Pulmonary artery endothelial cell (primary cell): ENCODE measurements around the gene PCSK2. TPM values are rescaled to one million over a fixed set of nuclear protein-coding genes. Genes with fewer than 3 reads are reported as not detected.

Source experiments
- DNase-seq: peaks from one replicate; pipeline ENCODE4 v3.0.0-alpha.2; 2011; ENCODE audit warnings: low read depth, low spot score
- total RNA-seq: library from RNA; depleted of rRNA; stranded (reverse); fragments of >200 nt; gene quantifications from 2 replicates; pipeline ENCODE4 v1.2.3, GENCODE V29; 2014

The PCSK2 gene
- total RNA-seq, 1 donor from 2014 or later: not detected

- DNase-seq: no peak
These were observed 21.4 kb downstream of the PCSK2 start for GRCh38 chr20:17248224-17248623.

GRCh38 chr20:17262786-17263185, 35.9 kb downstream of the PCSK2 start:
- DNase-seq: no peak

GRCh38 chr20:17273717-17274116, 46.9 kb downstream of the PCSK2 start:
- DNase-seq: no peak

- no peak for DNase-seq
These were observed 49.3 kb downstream of the PCSK2 start for GRCh38 chr20:17276101-17276500.

- no peak for DNase-seq
These were observed 54.6 kb downstream of the PCSK2 start for GRCh38 chr20:17281478-17281877.

GRCh38 chr20:17282501-17282900, 55.7 kb downstream of the PCSK2 start:
- DNase-seq: no peak

GRCh38 chr20:17287503-17287902, 60.7 kb downstream of the PCSK2 start:
- no peak for DNase-seq

GRCh38 chr20:17287998-17288397, 61.2 kb downstream of the PCSK2 start:
- no peak for DNase-seq

GRCh38 chr20:17295151-17295726, 68.4 kb downstream of the PCSK2 start:
- DNase-seq: no peak

GRCh38 chr20:17295991-17296390, 69.2 kb downstream of the PCSK2 start:
- DNase-seq: no peak

GRCh38 chr20:17298171-17298570, 71.3 kb downstream of the PCSK2 start:
- no peak for DNase-seq

GRCh38 chr20:17298751-17299150, 71.9 kb downstream of the PCSK2 start:
- no peak for DNase-seq

GRCh38 chr20:17300113-17300512, 73.3 kb downstream of the PCSK2 start:
- DNase-seq: no peak

- no peak for DNase-seq
These were observed 77.9 kb downstream of the PCSK2 start for GRCh38 chr20:17304774-17305173.

- no peak for DNase-seq
These were observed 79.6 kb downstream of the PCSK2 start for GRCh38 chr20:17306427-17306826.

GRCh38 chr20:17314264-17314663, 87.4 kb downstream of the PCSK2 start:
- no peak for DNase-seq

GRCh38 chr20:17315407-17316231, 88.8 kb downstream of the PCSK2 start:
- no peak for DNase-seq

- no peak for DNase-seq
These were observed 89.6 kb downstream of the PCSK2 start for GRCh38 chr20:17316316-17317038.

GRCh38 chr20:17317341-17317740, 90.5 kb downstream of the PCSK2 start:
- DNase-seq: no peak

- DNase-seq: no peak
These were observed 93.6 kb downstream of the PCSK2 start for GRCh38 chr20:17320456-17320855.

GRCh38 chr20:17326096-17326495, 99.3 kb downstream of the PCSK2 start:
- DNase-seq: no peak
